GM21447 (cell line): Measurements from ENCODE around the gene MPHOSPH9.

Experiments
- ATAC-seq: cut with Tn5 transposase; IDR thresholded peaks from one replicate; pipeline ENCODE4 v1.9.1; 2021; ENCODE audit not compliant: unreplicated experiment

The MPHOSPH9 gene

GRCh38 chr12:123150275-123150743, 82.6 kb downstream of the MPHOSPH9 start:
- ATAC-seq, result no peak

DNA sequence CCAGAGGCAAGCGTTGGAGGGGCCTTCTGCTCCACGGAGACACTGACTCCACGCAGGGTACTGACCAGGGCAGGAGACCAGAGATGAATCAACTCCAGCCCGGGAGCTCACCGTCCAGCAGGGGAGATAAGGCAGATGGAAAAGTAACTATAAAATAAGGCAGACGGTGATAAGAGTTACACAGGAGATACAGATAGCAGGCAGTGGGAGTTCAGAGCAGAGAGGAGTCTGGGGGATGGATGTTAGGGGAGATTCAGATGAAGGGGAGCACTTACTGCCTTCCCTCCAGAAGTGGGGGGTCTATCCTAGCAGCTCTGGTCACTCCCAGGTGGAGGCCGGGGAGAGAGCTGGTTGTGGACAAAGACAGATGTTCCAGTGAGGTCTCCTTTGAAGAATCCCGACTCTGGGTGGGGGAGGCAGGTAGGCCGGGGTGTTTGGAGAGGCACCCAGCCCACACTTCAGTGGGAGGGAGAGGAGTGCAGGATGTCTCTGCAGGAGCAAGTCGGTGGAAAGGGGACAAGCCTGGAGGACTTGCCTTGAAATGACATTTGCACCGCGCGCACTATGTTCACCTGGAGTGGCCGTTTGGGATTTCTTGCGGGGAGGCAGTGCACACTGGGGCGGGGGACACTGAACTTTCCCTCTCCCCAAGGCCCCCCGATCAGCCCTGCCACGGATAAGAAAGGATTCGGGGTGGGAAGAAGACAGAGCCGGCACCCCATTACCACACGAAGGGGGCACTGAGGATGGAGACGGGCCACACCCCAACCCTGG, 83.3 kb downstream of the MPHOSPH9 start:
- no peak for ATAC-seq

GRCh38 chr12:123149088-123149487, 83.9 kb downstream of the MPHOSPH9 start:
- no peak for ATAC-seq

DNA sequence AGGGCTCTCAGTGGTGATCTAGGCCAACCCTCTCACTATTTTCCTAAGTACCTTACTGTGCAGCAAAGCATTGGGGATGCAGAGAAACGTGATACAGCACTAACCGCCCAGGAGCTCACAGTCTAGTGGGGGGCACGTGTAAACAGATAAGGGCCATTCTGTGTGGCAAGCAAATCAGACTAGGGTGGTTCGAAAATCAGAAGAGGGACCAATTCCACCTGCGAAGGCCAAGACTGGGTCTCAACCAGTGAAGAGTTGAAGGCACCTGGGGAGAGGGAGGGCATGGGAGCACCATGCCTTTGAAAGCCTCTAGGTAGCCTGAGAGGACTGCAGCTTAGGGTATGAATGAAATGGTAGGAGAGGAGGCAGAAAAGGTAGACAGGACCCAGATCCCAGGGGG, 84.3 kb downstream of the MPHOSPH9 start:
- no peak for ATAC-seq

DNA sequence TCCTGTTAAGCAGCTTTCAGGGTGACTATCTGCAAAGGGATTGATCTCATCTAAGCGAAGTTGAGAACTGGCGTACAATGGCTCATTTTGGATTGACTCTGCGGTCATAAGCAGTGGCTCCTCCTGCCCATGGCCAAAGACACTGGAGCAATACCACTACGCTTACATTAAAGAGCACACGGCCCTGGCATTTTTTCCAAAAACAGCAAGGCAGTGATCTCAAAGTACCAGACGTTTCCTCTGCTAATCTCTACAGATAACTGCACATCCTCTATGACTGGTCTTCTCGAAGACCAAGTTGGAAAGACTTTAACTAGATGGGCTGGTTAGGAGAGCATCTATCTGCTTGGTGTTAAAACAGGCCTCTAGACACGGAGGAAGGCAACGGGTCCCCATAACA, 84.7 kb downstream of the MPHOSPH9 start:
- no peak for ATAC-seq

DNA sequence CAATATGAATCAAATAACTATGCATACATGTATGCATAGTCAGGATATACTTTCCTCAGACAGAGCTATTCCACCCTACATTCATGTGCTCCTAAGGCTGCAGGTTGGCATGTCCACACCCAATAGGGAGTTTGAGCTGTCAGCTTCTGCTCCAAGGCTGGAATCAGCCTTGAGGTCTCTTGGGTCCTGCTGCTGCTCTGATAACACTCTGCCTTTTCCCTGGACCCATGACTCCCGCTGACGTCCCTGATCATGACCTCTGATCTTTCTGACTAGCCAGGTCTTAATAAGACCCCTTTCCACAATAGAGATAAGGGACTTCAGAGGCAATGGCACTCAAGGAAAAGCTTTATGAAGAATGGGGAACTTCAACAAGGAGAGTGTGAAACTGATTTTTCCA, 87.7 kb downstream of the MPHOSPH9 start:
- ATAC-seq, result no peak

DNA sequence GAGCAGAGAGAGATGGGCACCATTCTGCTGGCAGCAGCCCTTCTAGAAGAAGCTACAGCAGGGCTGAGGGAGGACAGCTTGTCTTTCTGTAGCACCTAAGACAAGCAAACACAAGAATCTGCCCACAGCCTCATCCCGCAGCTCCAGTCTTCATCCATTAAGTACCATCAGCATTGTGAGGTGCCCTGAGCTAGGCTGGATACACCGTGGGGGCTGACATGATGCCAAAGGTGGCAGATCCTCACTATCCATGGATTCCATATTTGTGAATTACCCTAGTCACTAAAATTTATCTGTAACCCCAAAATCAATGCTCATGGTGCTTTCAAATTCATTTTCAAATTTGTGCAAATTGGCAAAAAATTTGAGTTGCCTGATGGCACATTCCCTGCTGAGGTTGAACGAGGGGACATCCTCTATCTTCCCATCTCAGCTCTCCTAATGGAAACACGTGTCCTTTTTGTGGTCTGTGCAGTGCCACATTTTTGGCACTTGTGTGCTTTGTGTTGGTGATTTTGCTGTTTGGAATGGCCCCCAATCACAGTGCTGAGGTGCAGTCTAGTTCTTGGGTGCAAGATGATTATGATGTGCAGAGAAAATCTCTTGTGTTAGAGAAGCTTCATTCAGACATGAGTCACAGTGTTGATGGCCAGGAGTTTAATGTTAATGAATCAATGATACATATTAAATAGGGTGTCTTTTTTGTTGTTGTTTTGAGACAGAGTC, 89.0 kb downstream of the MPHOSPH9 start:
- no peak for ATAC-seq

- no peak for ATAC-seq
Observed at GRCh38 chr12:123142921-123143735, 89.8 kb downstream of the MPHOSPH9 start.

- ATAC-seq, result no peak
Observed at GRCh38 chr12:123142518-123142840, 90.5 kb downstream of the MPHOSPH9 start.

DNA sequence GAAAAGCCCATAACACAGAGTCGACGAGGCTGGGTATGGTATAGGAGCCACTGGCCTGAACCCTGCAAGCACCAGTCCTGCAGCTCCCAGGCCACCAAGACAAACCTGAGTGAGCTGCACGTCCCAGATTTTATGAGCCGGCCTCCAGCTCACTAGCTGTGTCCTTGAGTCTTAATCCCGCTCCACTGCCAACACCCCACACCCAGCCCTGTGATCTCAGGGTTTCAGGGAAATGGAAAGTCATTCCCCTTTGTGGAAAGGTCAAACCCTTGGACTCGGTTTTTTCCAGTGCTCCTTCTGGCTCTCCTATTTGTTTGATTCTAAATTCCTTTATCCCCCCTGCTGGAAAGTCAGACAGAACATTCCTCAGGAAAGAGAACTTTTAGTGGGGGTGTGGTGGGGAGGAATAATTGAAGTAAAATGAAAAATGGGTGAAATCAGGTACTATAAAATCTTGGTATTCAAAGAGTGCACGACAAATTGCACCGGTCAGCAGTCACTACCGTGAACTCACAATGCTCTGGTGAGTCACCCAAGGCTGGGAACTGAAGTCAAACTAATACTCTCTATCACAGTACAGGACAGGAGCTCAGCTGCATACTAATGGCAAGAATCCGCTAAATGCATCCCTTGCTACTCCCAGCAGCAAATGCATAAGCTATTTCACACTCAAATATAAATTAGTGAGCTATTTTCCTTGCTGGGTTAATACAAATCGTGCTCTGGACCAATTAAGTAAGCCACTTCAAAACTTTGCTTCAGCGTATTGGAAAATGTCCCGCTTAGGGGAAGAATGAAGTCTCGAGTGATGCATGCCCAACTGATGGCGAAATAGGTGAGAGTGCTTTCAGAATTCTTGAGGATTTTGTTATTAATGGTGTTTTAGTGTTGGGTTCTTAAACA, 91.1 kb downstream of the MPHOSPH9 start:
- no peak for ATAC-seq

GRCh38 chr12:123140676-123141614, 92.0 kb downstream of the MPHOSPH9 start:
- ATAC-seq, result no peak

- ATAC-seq, result no peak
Observed at GRCh38 chr12:123139926-123140675, 92.8 kb downstream of the MPHOSPH9 start.

DNA sequence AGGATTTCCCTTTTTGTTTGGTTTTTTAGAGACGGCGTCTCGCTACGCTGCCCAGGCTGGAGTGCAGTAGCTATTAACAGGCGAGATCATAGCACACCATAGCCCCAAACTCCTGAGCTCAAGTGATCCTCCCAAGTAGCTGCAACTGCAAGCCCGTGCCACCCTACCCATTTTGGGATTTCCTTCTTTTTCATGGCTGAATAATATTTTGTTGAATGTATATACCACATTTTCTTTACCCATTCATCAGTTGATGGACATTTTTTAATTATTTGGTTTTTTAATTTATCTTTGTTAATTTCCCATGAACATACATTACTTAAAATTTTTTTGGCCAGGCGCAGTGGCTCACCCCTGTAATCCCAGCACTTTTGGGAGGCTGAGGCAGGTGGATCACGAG, 97.3 kb downstream of the MPHOSPH9 start:
- no peak for ATAC-seq

GRCh38 chr12:123134826-123135225, 98.1 kb downstream of the MPHOSPH9 start:
- no peak for ATAC-seq

DNA sequence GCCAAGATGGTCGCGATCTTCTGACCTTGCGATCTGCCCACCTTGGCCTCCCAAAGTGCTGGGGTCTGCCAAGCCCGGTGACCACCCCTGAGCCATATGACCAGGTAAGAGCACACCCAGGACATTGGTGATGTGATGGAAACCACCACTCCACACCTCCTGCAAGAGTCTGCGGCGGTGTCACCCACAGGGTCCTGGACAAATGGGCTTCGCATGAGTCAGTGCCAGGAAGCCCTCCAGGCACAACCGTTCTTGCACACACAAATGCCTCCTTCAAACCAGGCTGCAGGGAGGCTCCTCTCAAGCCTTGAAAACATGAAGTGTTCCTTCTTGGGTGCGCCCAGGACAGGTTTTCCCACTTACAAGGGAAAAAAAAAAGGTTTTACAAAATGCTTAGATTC, 98.7 kb downstream of the MPHOSPH9 start:
- no peak for ATAC-seq

DNA sequence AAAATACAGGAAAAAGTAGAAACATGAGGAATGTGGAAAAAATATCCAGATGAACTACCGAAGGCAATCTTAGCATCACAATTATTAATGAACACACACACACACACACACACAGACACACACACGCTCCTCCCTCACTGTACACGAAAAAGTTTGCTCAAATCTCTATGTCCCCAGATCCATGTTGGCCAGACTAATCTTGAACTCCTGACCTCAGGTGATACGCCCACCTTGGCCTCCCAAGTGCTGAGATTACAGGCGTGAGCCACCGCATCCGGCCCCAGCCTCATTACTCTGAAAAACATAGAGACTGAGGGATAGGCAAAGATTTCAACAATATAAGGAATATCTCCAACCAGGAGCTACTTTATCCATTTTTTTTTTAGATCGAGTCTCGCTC, 99.2 kb downstream of the MPHOSPH9 start:
- no peak for ATAC-seq

DNA sequence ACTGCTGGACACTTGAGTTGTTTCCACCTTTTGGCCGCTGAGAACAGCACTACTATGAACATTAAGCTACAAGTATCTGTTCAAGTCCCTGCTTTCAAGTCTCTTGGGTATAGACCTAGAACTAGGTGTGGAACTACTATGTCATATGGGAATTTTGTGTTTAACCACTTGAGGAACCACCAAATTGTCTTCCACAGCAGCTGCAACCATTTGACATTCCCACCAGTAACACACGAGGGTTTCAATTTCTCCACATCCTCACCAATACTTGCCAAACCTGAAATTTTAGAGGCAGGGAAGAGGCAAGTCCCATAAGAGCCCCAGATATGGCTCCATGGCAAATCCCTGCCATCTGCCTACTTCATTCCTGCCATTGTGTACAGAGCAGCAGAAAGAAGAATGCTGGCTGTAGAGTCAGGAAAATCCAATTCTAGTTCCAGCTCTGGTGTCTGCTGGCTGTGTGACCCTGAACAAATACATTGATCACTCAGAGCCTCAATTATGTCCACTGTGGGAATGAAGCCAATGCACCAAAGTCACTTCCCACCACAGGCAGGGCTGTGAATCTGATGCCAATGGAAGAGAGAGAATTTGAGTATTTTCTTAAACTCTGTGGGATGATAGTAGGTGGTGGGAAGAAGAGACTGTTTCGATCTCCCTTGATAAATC, 99.9 kb downstream of the MPHOSPH9 start:
- no peak for ATAC-seq

DNA sequence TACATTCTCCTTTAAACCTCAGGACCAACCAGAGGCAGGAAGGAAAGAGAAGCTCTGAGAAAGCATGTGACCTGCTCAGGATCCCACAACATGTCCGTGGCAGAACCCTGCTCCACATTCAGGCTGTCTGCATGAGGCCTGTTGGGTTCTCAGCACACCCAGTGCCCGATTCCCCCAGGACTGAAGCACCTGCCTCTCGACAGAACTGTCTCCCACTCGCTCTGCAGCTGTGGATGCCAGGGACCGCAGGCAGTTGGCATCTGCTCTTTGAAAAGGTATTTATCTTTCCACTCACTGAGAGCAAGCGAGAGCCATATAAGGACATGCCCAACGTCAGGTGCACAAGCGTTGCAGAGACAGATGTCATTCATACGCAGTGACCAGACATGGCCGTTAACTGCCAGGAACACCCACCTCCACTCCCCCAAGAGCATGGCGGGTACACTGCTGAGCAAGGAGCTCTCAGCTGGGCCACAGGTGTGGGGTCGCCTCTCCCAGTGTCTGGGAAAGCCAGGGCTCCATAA, 101.0 kb downstream of the MPHOSPH9 start:
- no peak for ATAC-seq
